WTC11 (cell line): ENCODE measurements around the gene PTPRU. TPM values are rescaled to one million over a fixed set of nuclear protein-coding genes. Genes with fewer than 3 reads are reported as not detected.

ENCODE experiments used
- ATAC-seq: fragments of 200-7000 bp; cut with Tn5 transposase; 2 replicates; pipeline ENCODE4 v1.10.0; 2021; ENCODE audit warnings: mild to moderate bottlenecking, moderate library complexity
- CTCF ChIA-PET: fragments of 300-600 bp; sonication (Branson Sonifier 250); formaldehyde crosslinking; loops from one replicate; lab custom pipeline; 2021; ENCODE audit warnings: antibody characterized with exemption; lab: Charles Lee
- POLR2A ChIA-PET: fragments of 350-600 bp; sonication (Branson Sonifier 250); formaldehyde crosslinking; loops from one replicate; lab custom pipeline; 2021; ENCODE audit warnings: antibody characterized with exemption; lab: Charles Lee
- DNase-seq: peaks from one replicate; pipeline ENCODE4 v3.0.0; 2021; ENCODE audit warnings: low spot score
- H3K27ac Mint-ChIP-seq: 2 replicates; pipeline ENCODE4 v1.8.0; 2021; ENCODE audit warnings: mixed read lengths
- H3K27me3 Mint-ChIP-seq: 2 replicates; pipeline ENCODE4 v1.8.0; 2021; ENCODE audit warnings: low read depth, mild to moderate bottlenecking, moderate library complexity, mixed read lengths
- H3K36me3 Mint-ChIP-seq: 2 replicates; pipeline ENCODE4 v1.8.0; 2021; ENCODE audit warnings: mixed read lengths
- H3K4me1 Mint-ChIP-seq: 2 replicates; pipeline ENCODE4 v1.8.0; 2022; ENCODE audit warnings: mixed read lengths
- H3K4me3 Mint-ChIP-seq: 2 replicates; pipeline ENCODE4 v1.8.0; 2021; ENCODE audit warnings: mild to moderate bottlenecking, moderate library complexity, mixed read lengths
- H3K9me3 Mint-ChIP-seq: 2 replicates; pipeline ENCODE4 v1.8.0; 2021; ENCODE audit warnings: mixed read lengths
- FOXP1 ChIP-seq: sonication (generic); formaldehyde crosslinking; IDR thresholded peaks from 2 replicates; pipeline ENCODE4 v1.8.0; 2022; ENCODE audit warnings: missing genetic modification reagents, mild to moderate bottlenecking, moderate library complexity, borderline replicate concordance
- IRF2 ChIP-seq: sonication (generic); formaldehyde crosslinking; IDR thresholded peaks from 2 replicates; pipeline ENCODE4 v1.8.0; 2022; ENCODE audit warnings: low read depth, missing genetic modification reagents, borderline replicate concordance
- MXD4 ChIP-seq: fragments of 250-450 bp; sonication (Bioruptor Pico); IDR thresholded peaks from 2 replicates; pipeline ENCODE4 v1.8.0; 2021; ENCODE audit warnings: mild to moderate bottlenecking, moderate library complexity, borderline replicate concordance
- NFATC4 ChIP-seq: fragments of 250-450 bp; sonication (Bioruptor Pico); IDR thresholded peaks from 2 replicates; pipeline ENCODE4 v1.9.0; 2021; ENCODE audit warnings: mild to moderate bottlenecking
- NR3C1 ChIP-seq: sonication (generic); formaldehyde crosslinking; conservative IDR thresholded peaks from 2 replicates; pipeline ENCODE4 v1.8.1; 2023; ENCODE audit warnings: low read depth, mild to moderate bottlenecking, missing genetic modification reagents
- SP1 ChIP-seq: sonication (generic); formaldehyde crosslinking; conservative IDR thresholded peaks from 2 replicates; pipeline ENCODE4 v1.8.1; 2022; ENCODE audit warnings: missing genetic modification reagents
- ZBTB21 ChIP-seq: sonication (generic); formaldehyde crosslinking; IDR thresholded peaks from 2 replicates; pipeline ENCODE4 v1.8.1; 2023; ENCODE audit warnings: mild to moderate bottlenecking, missing genetic modification reagents, borderline replicate concordance
- ZNF263 ChIP-seq: sonication (generic); formaldehyde crosslinking; IDR thresholded peaks from 2 replicates; pipeline ENCODE4 v1.8.1; 2022; ENCODE audit warnings: low read depth, mild to moderate bottlenecking, moderate library complexity, missing genetic modification reagents
- ZNF317 ChIP-seq: sonication (generic); formaldehyde crosslinking; IDR thresholded peaks from 2 replicates; pipeline ENCODE4 v1.8.1; 2023; ENCODE audit warnings: low read depth, mild to moderate bottlenecking, moderate library complexity, missing genetic modification reagents, borderline replicate concordance
- ZNF396 ChIP-seq: fragments of 250-450 bp; sonication (Bioruptor Pico); IDR thresholded peaks from 2 replicates; pipeline ENCODE4 v1.8.0; 2021; ENCODE audit warnings: mild to moderate bottlenecking, moderate library complexity, borderline replicate concordance
- ZNF423 ChIP-seq: fragments of 250-450 bp; sonication (Bioruptor Pico); IDR thresholded peaks from 2 replicates; pipeline ENCODE4 v2.1.2; 2022; ENCODE audit warnings: mild to moderate bottlenecking, moderate library complexity
- total RNA-seq: library from RNA; stranded (reverse); gene quantifications from 3 replicates; pipeline ENCODE4 v1.2.3, GENCODE V29; 2021
- TF ChIP-seq, protein P1 (sequence below): sonication (generic); formaldehyde crosslinking; IDR thresholded peaks from 2 replicates; pipeline ENCODE4 v1.8.0; 2022; ENCODE audit warnings: mild to moderate bottlenecking, missing genetic modification reagents
- TF ChIP-seq, protein P2 (sequence below): fragments of 250-450 bp; sonication (Bioruptor Pico); IDR thresholded peaks from 2 replicates; pipeline ENCODE4 v1.9.0; 2021; ENCODE audit warnings: mild to moderate bottlenecking
- TF ChIP-seq, protein P3 (sequence below): sonication (generic); formaldehyde crosslinking; IDR thresholded peaks from 2 replicates; pipeline ENCODE4 v1.8.0; 2022; ENCODE audit warnings: mild to moderate bottlenecking, missing genetic modification reagents
- TF ChIP-seq, protein P4 (sequence below): sonication (generic); formaldehyde crosslinking; IDR thresholded peaks from 2 replicates; pipeline ENCODE4 v1.8.1; 2022; ENCODE audit warnings: mild to moderate bottlenecking, missing genetic modification reagents, moderate library complexity, borderline replicate concordance
- TF ChIP-seq, protein P5 (sequence below): sonication (generic); formaldehyde crosslinking; conservative IDR thresholded peaks from 2 replicates; pipeline ENCODE4 v1.8.1; 2022; ENCODE audit warnings: mild to moderate bottlenecking, missing genetic modification reagents
- TF ChIP-seq, protein P6 (sequence below): sonication (generic); formaldehyde crosslinking; IDR thresholded peaks from 2 replicates; pipeline ENCODE4 v1.8.1; 2022; ENCODE audit warnings: low read depth, missing genetic modification reagents, borderline replicate concordance
- TF ChIP-seq, protein P7 (sequence below): sonication (generic); formaldehyde crosslinking; IDR thresholded peaks from 2 replicates; pipeline ENCODE4 v1.8.0; 2023; ENCODE audit warnings: missing genetic modification reagents

Gene PTPRU
- total RNA-seq, 1 experiment from 2014 or later, result 75.4 TPM

DNA sequence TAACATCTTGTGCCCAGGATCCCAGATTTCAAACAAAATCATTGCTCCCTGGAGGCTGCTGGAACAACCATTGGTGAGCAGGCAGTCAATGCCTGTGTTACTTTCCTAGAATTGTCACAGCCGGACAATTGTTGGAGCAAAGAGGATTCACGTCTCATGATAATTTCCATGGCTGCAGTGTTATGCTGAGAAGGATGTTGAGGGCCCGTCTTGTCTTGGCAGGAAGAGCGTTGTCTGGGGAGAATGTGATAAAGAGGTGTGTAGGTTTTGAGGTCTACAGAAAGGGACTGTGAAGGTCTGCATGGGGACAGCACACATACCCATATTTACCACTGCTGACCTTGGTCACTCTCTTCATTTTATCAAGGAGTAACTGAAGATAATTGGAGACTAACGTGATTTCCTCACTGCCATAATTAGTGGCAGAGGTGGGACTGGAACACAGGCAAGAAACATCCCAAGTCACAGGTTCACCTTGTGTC is 11.9 kb upstream of the PTPRU start:
- DNase-seq (no peak), ATAC-seq (no peak)
- Mint-ChIP-seq H3K27ac (peak overlapping the region; percentile 1; the same call in 1 of the 2 replicates), H3K36me3 (peaks cover 5% of the 10 kb centered on the region; the same call in 1 of the 2 replicates), H3K4me3 (no peak overlapping the region), H3K4me1 (peaks cover 38% of the 10 kb centered on the region), H3K27me3 (no peaks in the 10 kb centered on the region), H3K9me3 (no peaks in the 10 kb centered on the region)
- ChIA-PET POLR2A (no interaction called here), CTCF (no interaction called here)
- TF ChIP-seq, protein P1, sequence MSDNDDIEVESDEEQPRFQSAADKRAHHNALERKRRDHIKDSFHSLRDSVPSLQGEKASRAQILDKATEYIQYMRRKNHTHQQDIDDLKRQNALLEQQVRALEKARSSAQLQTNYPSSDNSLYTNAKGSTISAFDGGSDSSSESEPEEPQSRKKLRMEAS (CRISPR knock-in tag), result no peak
- TF ChIP-seq, protein P2, sequence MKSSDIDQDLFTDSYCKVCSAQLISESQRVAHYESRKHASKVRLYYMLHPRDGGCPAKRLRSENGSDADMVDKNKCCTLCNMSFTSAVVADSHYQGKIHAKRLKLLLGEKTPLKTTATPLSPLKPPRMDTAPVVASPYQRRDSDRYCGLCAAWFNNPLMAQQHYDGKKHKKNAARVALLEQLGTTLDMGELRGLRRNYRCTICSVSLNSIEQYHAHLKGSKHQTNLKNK (CRISPR knock-in tag), result no peak
- no peak for TF ChIP-seq ZNF317 (CRISPR knock-in tag)
- TF ChIP-seq, protein P3, sequence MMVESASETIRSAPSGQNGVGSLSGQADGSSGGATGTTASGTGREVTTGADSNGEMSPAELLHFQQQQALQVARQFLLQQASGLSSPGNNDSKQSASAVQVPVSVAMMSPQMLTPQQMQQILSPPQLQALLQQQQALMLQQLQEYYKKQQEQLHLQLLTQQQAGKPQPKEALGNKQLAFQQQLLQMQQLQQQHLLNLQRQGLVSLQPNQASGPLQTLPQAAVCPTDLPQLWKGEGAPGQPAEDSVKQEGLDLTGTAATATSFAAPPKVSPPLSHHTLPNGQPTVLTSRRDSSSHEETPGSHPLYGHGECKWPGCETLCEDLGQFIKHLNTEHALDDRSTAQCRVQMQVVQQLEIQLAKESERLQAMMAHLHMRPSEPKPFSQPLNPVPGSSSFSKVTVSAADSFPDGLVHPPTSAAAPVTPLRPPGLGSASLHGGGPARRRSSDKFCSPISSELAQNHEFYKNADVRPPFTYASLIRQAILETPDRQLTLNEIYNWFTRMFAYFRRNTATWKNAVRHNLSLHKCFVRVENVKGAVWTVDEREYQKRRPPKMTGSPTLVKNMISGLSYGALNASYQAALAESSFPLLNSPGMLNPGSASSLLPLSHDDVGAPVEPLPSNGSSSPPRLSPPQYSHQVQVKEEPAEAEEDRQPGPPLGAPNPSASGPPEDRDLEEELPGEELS (CRISPR knock-in tag), result no peak
- TF ChIP-seq, protein P4, sequence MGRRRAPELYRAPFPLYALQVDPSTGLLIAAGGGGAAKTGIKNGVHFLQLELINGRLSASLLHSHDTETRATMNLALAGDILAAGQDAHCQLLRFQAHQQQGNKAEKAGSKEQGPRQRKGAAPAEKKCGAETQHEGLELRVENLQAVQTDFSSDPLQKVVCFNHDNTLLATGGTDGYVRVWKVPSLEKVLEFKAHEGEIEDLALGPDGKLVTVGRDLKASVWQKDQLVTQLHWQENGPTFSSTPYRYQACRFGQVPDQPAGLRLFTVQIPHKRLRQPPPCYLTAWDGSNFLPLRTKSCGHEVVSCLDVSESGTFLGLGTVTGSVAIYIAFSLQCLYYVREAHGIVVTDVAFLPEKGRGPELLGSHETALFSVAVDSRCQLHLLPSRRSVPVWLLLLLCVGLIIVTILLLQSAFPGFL (CRISPR knock-in tag), result no peak
- no peak for TF ChIP-seq IRF2 (CRISPR knock-in tag)
- TF ChIP-seq, protein P5, sequence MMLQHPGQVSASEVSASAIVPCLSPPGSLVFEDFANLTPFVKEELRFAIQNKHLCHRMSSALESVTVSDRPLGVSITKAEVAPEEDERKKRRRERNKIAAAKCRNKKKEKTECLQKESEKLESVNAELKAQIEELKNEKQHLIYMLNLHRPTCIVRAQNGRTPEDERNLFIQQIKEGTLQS (CRISPR knock-in tag), result no peak
- TF ChIP-seq ZNF263 (CRISPR knock-in tag), result no peak
- no peak for TF ChIP-seq ZBTB21 (CRISPR knock-in tag)
- TF ChIP-seq NFATC4 (CRISPR knock-in tag), result no peak
- no peak for TF ChIP-seq MXD4 (CRISPR knock-in tag)
- TF ChIP-seq, protein P6, sequence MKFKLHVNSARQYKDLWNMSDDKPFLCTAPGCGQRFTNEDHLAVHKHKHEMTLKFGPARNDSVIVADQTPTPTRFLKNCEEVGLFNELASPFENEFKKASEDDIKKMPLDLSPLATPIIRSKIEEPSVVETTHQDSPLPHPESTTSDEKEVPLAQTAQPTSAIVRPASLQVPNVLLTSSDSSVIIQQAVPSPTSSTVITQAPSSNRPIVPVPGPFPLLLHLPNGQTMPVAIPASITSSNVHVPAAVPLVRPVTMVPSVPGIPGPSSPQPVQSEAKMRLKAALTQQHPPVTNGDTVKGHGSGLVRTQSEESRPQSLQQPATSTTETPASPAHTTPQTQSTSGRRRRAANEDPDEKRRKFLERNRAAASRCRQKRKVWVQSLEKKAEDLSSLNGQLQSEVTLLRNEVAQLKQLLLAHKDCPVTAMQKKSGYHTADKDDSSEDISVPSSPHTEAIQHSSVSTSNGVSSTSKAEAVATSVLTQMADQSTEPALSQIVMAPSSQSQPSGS, result no peak
- TF ChIP-seq NR3C1 (CRISPR knock-in tag), result no peak
- no peak for TF ChIP-seq SP1 (CRISPR knock-in tag)
- TF ChIP-seq, protein P7, sequence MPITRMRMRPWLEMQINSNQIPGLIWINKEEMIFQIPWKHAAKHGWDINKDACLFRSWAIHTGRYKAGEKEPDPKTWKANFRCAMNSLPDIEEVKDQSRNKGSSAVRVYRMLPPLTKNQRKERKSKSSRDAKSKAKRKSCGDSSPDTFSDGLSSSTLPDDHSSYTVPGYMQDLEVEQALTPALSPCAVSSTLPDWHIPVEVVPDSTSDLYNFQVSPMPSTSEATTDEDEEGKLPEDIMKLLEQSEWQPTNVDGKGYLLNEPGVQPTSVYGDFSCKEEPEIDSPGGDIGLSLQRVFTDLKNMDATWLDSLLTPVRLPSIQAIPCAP (CRISPR knock-in tag), result no peak

DNA sequence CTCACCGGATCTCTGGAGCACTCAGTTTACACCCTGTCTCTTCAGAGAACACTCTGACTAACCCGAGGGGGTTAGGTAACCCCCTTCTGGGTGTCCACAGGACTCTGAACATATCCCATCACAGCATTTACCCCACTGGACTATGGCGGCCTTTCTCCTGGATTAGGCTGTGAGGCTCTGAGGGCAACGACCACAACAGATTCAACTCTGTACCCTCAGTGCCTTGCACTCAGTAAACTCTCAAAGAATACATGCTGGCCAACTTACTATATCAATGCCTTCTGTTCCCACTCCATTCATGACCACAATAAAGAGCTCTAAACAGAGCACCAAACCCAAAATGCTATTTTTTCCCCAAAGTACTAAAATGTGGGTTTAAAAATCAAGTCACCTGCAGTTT is 11.0 kb upstream of the PTPRU start:
- no peak overlapping the region for H3K4me3 Mint-ChIP-seq
- H3K4me1 Mint-ChIP-seq, result peaks cover 46% of the 10 kb centered on the region
- ChIA-PET POLR2A (no interaction called here), CTCF (interaction anchor here (0.6 kb wide), 1 partner anchor 88 kb away, joined by 6 read pairs; no protein-coding TSS in a partner anchor)
- no peaks in the 10 kb centered on the region for H3K27me3 Mint-ChIP-seq
- DNase-seq (no peak), ATAC-seq (no peak)
- TF ChIP-seq FOXP1 (CRISPR knock-in tag) (no peak), ZNF396 (CRISPR knock-in tag) (no peak), ZNF423 (CRISPR knock-in tag) (no peak)
- H3K9me3 Mint-ChIP-seq, result no peaks in the 10 kb centered on the region
- peaks cover 4% of the 10 kb centered on the region; the same call in 1 of the 2 replicates for H3K36me3 Mint-ChIP-seq
- no peak overlapping the region for H3K27ac Mint-ChIP-seq
